Stimulated activated CD4-positive, alpha-beta T cell treated with anti-CD3 and anti-CD28 coated beads, Interleukin-2, amount 100 ng/mL, for 4 hours (primary cell): ENCODE results near the gene FSTL4.

Source experiments
- DNase-seq: peaks from one replicate; pipeline ENCODE4 v3.0.0-alpha.2; 2020; ENCODE audit warnings: low read depth

The FSTL4 gene

DNA sequence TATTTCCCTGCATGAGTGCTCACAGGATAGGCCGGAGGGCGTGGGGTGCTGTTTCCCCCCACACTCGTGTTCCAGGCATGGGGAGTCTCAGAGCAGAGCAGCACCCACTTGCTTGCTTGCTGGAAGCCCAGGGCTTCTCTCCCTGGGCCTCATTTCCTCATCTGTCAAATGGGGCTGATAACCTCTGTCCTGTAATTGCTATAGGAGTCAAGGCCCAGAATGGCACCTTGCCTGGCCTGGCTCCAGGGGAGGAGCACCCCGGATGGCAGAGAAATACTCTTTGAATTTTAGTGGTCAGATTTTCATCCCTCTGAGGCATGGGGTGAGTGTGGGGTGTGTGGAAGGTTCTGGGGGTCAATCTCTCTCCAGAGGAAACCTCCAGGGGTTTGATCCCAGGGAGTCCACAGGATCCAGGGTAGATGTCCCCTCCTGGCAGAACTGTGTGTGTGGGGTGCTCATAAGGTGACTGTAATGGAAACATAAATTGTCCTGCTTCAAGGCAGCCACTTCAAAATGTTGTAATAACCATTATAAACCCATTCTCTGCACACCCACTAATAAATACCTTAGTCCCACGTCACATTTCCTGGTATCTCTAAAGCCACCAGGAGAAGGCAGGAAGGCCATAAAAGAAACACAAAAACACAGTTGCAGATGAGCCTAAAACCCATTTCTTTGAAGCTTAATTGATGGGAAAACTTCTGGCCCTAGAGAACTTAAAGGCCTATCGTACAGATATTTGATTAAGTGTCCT lies 272.2 kb downstream of the FSTL4 start:
- DNase-seq: no peak

GRCh38 chr5:133338504-133339355 lies 273.6 kb downstream of the FSTL4 start:
- DNase-seq: no peak

- no peak for DNase-seq
Observed at GRCh38 chr5:133337795-133338445, 274.4 kb downstream of the FSTL4 start.

GRCh38 chr5:133336969-133337410 lies 275.4 kb downstream of the FSTL4 start:
- DNase-seq: no peak

DNA sequence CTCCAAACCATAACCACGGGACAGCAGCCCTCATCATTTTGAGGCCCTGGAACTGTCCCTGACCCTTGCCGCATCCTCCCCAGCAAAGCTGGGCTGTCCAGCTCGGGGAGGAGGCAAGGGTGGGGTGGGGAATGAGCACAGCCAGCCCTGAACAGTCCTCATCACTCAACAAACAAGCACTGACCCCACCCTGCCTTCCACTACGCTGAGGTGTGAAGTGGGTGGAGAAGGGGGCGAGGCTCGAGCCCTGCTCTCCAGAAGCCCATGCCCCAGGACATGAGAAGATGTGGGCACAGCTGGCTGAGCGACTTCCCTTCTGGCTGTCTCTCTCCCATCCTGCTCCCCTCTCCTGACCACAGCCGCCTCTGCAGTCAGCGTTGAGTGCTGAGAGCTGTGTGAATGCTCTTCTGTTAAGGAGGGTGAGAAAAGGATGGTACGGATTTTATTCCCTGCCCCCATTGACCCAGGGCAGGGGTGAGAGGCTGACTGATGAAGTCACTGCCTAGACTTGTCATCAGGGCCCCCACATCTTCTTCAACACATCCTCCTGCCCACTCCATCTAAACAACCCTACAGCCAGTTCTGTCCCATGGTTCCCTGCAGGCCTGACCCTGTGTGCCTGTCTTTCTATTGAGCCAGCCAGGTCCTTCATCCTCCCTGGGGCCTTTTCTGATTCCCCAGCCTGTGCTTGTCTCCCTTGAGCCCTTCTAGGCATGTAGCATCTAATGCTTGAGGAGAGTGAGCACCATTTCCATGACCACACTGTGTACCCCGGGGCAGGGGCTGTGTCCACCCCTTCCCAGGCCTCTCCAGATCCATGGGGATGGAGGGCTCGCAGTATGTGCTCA lies 276.0 kb downstream of the FSTL4 start:
- no peak for DNase-seq

- no peak for DNase-seq
Observed at GRCh38 chr5:133334796-133335639, 277.3 kb downstream of the FSTL4 start.

- DNase-seq: no peak
Observed at GRCh38 chr5:133333326-133334150, 278.8 kb downstream of the FSTL4 start.

- no peak for DNase-seq
Observed at GRCh38 chr5:133332439-133333024, 279.8 kb downstream of the FSTL4 start.

DNA sequence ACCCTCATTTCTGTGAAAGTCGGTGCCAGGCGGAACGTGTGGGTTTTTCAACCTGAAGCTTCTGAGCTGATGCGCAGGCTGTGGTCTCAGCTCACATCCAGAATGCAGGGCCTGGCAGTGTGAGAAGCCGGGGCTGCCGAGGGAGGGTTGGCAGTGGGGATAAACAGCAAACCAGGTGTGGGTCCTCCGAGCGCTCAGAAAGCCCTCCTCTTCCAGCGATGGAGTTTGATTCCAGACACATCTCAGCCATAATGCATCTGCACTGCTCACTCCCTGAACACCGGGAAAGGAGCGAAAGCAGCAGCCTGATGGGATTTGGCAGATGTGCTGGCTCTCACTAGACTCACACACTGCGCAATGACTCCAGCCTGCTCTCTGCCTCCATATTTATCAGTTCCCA lies 280.4 kb downstream of the FSTL4 start:
- DNase-seq: no peak

GRCh38 chr5:133330956-133331355 lies 281.4 kb downstream of the FSTL4 start:
- no peak for DNase-seq

DNA sequence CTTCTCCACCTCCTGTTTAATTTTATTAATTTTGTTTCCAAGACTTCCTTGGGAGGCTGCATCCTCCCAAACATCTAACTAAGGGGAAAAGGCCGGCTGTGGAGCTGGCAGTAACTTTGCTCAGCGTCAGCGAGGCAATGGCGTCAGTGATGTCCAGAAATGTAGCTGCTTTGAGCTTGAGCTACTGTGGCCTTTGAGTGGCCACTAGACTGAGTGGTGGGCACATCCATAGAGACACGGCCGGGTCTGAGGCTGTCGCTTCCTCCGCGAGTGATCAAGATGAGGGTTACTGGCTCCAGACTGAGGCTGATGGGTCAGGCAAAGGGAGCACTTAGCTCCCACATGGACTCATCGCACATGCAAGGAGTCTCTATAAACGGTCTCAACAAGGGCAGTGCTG lies 283.5 kb downstream of the FSTL4 start:
- no peak for DNase-seq

GRCh38 chr5:133327946-133328401 lies 284.4 kb downstream of the FSTL4 start:
- DNase-seq: no peak

DNA sequence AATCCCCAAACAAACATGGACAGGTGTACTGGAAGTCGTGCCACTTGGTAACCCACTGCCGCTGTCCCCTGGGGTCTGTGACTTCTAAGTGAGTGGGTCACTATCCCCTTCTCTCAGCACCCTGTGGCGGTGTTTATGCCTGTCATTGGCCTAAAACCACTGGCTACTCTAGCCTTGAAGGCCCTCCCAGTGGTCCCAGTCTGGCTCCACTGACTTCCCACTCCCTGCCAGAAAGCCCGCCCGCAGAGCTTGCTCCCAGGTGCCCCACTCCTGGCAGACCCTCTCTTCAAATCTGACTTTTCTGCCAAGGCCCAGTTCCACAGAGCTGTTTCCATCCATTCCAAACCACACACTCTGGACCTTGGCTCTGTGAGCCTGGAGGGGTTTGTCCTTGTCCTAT lies 286.0 kb downstream of the FSTL4 start:
- DNase-seq: no peak

GRCh38 chr5:133325864-133326263 lies 286.5 kb downstream of the FSTL4 start:
- no peak for DNase-seq

- DNase-seq: no peak
Observed at GRCh38 chr5:133324926-133325325, 287.4 kb downstream of the FSTL4 start.

DNA sequence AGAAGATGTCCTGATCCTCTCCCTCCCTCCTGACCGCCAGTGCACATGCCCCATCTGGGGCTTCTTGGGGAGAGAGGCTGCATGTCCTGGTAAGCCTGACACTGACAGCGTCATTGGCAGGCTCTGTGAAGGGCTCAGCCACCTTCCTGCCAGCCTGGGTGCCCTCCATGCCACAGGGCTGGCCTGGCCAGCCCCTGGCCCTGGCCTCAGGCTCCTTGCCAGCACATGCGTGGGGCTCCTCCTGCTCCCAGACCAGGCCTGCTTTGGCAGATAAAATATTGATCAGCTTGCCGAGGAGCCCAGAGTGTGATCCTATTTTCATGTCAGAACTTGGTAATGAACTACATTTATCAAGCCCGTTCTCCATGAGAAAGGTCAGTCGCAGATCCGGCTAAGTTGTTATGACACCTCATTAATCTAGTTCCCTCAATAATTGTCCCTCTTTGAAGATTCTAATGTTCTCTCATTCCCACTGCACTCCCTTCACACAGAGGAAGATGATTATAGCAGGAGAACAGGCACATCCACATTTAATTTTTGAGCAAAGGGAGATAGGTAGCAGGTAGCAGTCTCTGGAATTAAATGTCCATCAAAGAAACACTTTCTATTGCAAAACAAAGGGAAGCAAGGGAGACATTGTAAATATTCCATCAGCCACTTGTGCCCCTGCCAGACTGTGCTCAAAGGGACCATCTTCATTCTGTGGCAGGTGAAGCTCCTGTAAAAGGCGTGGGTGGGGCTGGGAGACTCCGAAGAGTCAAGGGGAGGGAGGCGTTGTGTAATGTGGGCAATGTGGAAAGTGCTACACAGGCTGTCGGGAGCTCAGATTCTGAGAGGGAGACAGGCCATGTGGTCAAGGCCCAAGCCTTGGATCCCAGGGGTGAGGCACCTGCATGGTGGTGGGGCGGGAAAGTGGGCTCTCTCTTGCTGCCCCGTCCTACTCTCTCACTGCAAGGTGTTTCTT lies 288.6 kb downstream of the FSTL4 start:
- no peak for DNase-seq

DNA sequence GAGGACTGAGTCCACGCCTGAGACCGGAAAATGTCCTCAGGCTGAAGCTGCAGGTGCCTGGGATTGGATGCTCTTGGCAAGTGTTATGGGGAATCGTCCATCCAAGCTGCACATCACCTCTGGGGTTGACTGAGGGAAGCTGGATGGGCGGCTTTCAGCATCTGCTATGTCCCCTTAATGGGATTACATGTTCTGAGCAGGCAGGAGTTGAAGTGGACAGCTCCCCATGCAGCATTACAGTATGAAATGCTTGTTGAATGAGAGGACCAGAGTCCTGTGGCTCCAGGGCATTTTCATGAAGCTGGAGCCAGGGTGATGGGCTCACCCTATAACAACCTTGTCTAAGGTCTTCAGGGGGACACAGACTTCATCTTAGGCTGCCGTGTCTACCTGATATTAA lies 289.6 kb downstream of the FSTL4 start:
- DNase-seq: no peak

GRCh38 chr5:133321833-133322420 lies 290.4 kb downstream of the FSTL4 start:
- DNase-seq: no peak
